ENCODE results near the gene UBR4. TPM values are rescaled to one million over a fixed set of nuclear protein-coding genes. Genes with fewer than 3 reads are reported as not detected.

The UBR4 gene
- polyA plus RNA-seq, 1 donor (not counting 4 experiments of a cell fraction or from before 2014, with no cell fraction given): 39.0 TPM

GRCh38 chr1:19064906-19065450 lies 145.1 kb downstream of the UBR4 start:
- Histone ChIP-seq H3K9me3 (ENCODE audit: control insufficient read depth, low read depth, low read length) (no peaks in the 10 kb centered on the region), H3K4me3 (ENCODE audit: control insufficient read depth in 2 of 3, extremely low read depth in 1 of 3, insufficient read depth in 2 of 3, low read depth in 1 of 3, low read length in 3 of 3) (no peak overlapping the region), H3K27me3 (ENCODE audit: control insufficient read depth, extremely low read depth, insufficient read depth, low read length) (peaks cover 4% of the 10 kb centered on the region), H3K4me1 (ENCODE audit: control insufficient read depth, extremely low read depth, insufficient read depth, low read length) (peaks cover 24% of the 10 kb centered on the region), H3K9me1 (ENCODE audit: control insufficient read depth, extremely low read depth, insufficient read depth, low read length) (no peaks in the 10 kb centered on the region), H4K20me1 (ENCODE audit: control insufficient read depth, extremely low read depth, insufficient read depth, low read length) (no peaks in the 10 kb centered on the region), H3K27ac (ENCODE audit: control insufficient read depth, insufficient read depth, low read length) (no peak overlapping the region), H2AFZ (ENCODE audit: control insufficient read depth, low read length) (no peak overlapping the region), H3K4me2 (ENCODE audit: control insufficient read depth, extremely low read depth, insufficient read depth, low read depth, low read length) (no peak overlapping the region), H3K79me2 (ENCODE audit: control insufficient read depth, insufficient read depth, low read length) (no peaks in the 10 kb centered on the region), H3K9ac (ENCODE audit: control insufficient read depth, extremely low read depth, insufficient read depth, low read length) (no peak overlapping the region), H3K36me3 (ENCODE audit: control insufficient read depth in 2 of 2, extremely low read depth in 1 of 2, insufficient read depth in 2 of 2, low read length in 2 of 2) (no peaks in the 10 kb centered on the region)
- FAIRE-seq: no peak
- TF ChIP-seq EZH2 (IDR thresholded peaks at IDR 0.05; ENCODE audit: low read length): no peak
- TF ChIP-seq CTCF (optimal IDR thresholded peaks at IDR 0.05 in 1 of 3, IDR thresholded peaks at IDR 0.05 in 1 of 3, conservative IDR thresholded peaks at IDR 0.05 in 1 of 3; ENCODE audit: extremely low read depth in 1 of 3, insufficient read depth in 2 of 3, low read length in 3 of 3): no peak
- dilution Hi-C loops (cut with MboI; ENCODE audit: extremely low pct_ligation_motif_present, low sequenced_read_pairs): no loop called here
- DNase-seq (ENCODE audit: low read depth, low spot score): no peak

- no peak overlapping the region for H3K27ac ChIP-seq (ENCODE audit: control insufficient read depth, insufficient read depth, low read length)
- TF ChIP-seq EZH2 (IDR thresholded peaks at IDR 0.05; ENCODE audit: low read length): no peak
- dilution Hi-C loops (cut with MboI; ENCODE audit: extremely low pct_ligation_motif_present, low sequenced_read_pairs): no loop called here
Observed at GRCh38 chr1:19063122-19063521, 146.9 kb downstream of the UBR4 start.

More at GRCh38 chr1:19063122-19063521, 146.9 kb downstream of the UBR4 start:
- Histone ChIP-seq H4K20me1 (ENCODE audit: control insufficient read depth, extremely low read depth, insufficient read depth, low read length) (no peaks in the 10 kb centered on the region), H3K4me2 (ENCODE audit: control insufficient read depth, extremely low read depth, insufficient read depth, low read depth, low read length) (no peak overlapping the region), H3K4me3 (ENCODE audit: control insufficient read depth in 2 of 3, extremely low read depth in 1 of 3, insufficient read depth in 2 of 3, low read depth in 1 of 3, low read length in 3 of 3) (no peak overlapping the region), H3K36me3 (ENCODE audit: control insufficient read depth in 2 of 2, extremely low read depth in 1 of 2, insufficient read depth in 2 of 2, low read length in 2 of 2) (no peaks in the 10 kb centered on the region), H3K9ac (ENCODE audit: control insufficient read depth, extremely low read depth, insufficient read depth, low read length) (no peak overlapping the region), H3K9me3 (ENCODE audit: control insufficient read depth, low read depth, low read length) (no peaks in the 10 kb centered on the region), H3K4me1 (ENCODE audit: control insufficient read depth, extremely low read depth, insufficient read depth, low read length) (peaks cover 23% of the 10 kb centered on the region), H3K27me3 (ENCODE audit: control insufficient read depth, extremely low read depth, insufficient read depth, low read length) (peaks cover 13% of the 10 kb centered on the region), H3K79me2 (ENCODE audit: control insufficient read depth, insufficient read depth, low read length) (no peaks in the 10 kb centered on the region), H2AFZ (ENCODE audit: control insufficient read depth, low read length) (no peak overlapping the region), H3K9me1 (ENCODE audit: control insufficient read depth, extremely low read depth, insufficient read depth, low read length) (no peaks in the 10 kb centered on the region)
- no peak for DNase-seq (ENCODE audit: low read depth, low spot score)
- FAIRE-seq: no peak

All from keratinocyte (primary cell).